Measurements from ENCODE around the gene INTS11.
"Not testable (repeated sequence)": the region's sequence is repeated elsewhere in the genome, so short reads cannot be mapped to it uniquely, and the experiment has no call there.

INTS11 gene

DNA sequence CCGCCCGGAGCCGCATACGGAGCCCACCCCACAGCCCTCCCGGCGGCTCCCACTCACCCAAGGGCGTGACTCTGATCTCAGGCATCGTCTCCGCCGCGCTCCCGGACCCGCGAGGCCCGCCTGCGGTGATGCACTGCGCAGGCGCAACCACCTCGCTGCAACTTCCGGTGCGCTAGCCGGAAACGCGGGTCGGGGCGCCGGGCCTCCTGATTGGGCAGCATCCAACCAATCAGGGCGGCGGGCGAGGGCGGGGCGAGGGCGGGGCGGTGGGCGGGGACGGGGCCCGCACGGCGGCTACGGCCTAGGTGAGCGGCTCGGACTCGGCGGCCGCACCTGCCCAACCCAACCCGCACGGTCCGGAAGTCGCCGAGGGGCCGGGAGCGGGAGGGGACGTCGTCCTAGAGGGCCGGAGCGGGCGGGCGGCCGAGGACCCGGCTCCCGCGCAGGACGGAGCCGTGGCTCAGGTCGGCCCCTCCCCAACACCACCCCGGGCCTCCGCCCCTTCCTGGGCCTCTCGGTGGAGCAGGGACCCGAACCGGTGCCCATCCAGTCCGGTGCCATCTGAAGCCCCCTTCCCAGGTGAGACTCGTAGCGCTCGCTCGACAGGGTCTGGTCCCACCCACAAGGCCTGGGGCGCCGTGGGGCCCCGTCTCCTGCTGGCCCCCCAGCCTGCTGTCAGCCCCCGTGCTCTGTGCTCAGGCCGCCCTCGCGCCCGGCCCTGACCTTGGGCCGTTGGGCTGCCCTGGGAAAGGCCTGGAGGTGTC, at the start of gene INTS11, which contains the start of gene CPTP:
Gene INTS11, minus strand, starts transcription at position 137 of the 764 bp plus-strand sequence. Its CDS starts 52 bp downstream, at position 85.
Gene CPTP, plus strand, starts transcription at position 279 of the 764 bp plus-strand sequence. CDS start 2,109 bp downstream, outside the sequence.
- DNase-seq = peak; percentile 69 to 81

DNA sequence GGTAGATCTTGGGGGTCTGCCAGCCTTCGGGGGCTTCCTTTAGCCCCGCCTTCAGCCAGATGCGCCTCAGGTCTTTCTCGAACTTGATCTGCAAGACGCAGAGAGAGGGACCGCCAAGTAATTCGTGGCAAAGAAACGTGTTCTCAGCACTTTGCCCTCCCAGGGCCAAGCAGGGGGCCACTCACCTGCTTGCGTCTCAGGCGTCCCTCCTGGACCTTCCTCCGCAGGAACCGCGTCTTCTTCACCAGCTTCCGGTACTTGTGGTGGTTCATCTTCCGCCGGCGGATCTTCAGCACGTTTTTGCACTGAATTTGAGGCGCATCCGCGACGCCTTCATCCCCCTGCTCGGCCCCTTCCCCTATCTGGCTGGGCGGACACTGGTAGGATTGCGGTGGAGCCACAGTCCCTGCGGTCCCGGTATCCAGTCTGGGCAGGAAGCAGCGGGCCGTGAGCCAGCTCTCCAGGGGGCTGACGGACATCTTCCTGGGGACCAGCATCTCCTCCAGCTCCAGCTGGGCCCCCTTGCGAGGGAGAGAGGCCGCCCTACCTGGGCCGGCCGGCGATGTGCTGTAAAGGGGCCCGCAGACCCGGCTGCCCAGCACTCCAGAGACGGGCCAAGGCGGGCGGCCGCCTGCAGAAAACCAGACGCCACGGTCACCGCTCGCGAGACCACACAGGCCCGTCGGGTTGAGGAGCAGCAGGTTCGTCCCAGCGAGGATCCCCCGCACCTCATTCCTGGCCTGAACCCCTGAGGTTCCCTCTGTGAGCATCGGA, 49.5 kb upstream of the INTS11 start:
- no peak for DNase-seq

GRCh38 chr1:1373051-1373814, 48.8 kb upstream of the INTS11 start:
- no peak for DNase-seq

DNA sequence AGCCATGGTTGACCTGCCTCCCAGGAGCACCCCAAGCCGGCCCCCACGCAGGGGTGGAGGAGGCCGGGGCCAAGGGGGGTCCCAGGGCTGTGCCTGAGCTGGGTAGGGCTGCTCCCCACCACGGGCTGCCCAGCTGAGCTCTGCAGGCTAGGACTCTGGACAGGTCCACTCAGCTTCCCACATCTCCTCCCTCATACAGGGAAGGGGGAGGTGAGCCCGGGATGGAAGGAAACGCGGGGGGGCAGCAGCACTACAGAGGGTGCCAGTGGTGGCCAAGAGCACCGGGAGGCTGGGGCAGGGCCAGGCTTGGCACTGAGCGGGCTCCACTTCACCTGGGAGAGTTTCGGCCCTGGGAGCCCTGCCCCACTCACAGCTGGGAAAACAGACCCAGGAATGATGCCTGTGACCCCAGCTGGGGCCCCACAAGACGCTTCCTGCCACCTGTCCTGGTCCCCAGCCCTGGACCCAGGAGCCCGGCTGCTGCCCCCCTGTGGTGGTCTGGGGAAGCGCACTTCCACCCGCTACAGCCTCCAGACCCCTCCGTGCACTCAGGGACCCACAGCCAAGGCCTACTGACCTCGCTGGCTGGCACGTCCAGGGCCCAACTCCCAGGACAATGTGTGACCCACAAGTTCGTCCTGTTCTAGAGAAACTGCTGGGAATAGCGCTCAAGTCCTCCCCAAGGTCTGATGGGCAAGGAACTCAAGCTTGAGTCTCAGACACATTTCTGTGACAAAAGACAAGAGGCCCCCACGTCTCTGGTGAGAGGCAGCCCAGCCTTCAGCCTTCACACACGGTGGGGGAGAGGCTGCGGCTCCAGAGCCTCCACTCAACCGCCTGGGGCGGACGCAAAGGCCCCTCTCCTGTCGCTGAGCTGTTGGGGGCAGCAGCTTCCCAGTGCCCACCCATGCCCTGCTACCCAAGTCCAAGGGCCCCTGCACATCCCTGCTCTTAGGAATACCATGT, 47.6 kb upstream of the INTS11 start:
- DNase-seq = peak; percentile 28 to 40

GRCh38 chr1:1371364-1371745, 46.9 kb upstream of the INTS11 start:
- DNase-seq = no peak

- DNase-seq = no peak
Measured at GRCh38 chr1:1370771-1371300, 46.4 kb upstream of the INTS11 start.

DNA sequence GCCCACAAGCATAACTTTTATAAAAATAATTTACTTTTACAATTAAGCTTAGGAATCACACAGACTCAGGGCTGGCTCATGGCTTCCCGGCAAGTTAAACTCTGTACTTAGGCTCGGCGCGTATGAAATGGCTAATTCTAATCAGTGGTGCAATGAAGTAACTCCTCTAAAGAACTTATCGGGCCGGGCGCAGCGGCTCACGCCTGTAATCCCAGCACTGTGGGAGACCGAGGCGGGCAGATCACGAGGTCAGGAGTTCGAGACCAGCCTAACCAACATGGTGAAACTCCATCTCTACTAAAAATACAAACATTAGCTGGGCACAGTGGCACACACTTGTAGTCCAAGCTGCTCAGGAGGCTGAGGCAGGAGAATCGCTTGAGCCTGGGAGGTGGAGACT, 45.6 kb upstream of the INTS11 start:
- DNase-seq = not testable (repeated sequence)

DNA sequence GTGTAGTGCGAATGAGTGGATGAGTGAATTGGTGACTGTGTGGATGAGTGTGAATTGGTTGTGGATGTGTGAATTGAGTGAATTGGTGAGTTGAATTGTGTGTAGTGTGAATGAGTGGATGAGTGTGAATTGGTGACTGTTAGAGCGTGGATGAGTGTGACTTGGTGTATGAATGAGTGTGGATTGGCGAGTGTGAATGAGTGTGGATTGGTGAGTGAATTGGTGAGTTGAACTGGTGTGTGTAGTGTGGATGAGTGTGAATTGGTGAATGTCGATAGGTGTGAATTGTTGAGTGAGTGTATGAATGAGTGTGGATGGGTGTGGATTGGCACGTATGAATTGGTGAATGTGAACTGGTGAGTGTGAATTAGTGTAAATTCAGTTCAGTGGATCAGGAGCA, 42.9 kb upstream of the INTS11 start:
- DNase-seq = no peak

GRCh38 chr1:1366699-1367066, 42.2 kb upstream of the INTS11 start:
- no peak for DNase-seq

- no peak for DNase-seq
Measured at GRCh38 chr1:1365875-1366698, 41.6 kb upstream of the INTS11 start.

- DNase-seq = no peak
Measured at GRCh38 chr1:1364266-1364665, 39.8 kb upstream of the INTS11 start.

DNA sequence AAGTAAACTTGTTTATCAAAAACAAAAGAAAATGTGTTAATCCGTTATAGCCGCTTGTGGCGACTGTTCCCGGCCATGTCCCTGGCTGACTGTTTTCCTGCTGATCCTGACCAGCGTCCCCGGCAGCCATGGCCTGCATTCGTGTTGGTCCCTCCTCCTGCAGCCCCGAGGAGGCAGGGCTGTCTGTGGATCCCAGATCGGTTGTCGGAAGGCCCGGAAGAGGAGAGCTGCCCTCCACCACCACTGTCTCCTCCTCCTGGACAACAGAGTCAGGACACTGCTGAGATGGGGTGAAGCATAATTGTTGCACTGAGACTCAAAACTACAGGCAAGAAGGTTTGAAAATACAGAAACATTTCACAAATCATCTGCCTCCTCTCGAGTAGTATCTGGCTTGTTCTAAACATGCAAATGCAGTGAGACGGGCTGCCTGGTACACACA, 37.5 kb upstream of the INTS11 start:
- no peak for DNase-seq

GRCh38 chr1:1361233-1361981, 36.9 kb upstream of the INTS11 start:
- no peak for DNase-seq

DNA sequence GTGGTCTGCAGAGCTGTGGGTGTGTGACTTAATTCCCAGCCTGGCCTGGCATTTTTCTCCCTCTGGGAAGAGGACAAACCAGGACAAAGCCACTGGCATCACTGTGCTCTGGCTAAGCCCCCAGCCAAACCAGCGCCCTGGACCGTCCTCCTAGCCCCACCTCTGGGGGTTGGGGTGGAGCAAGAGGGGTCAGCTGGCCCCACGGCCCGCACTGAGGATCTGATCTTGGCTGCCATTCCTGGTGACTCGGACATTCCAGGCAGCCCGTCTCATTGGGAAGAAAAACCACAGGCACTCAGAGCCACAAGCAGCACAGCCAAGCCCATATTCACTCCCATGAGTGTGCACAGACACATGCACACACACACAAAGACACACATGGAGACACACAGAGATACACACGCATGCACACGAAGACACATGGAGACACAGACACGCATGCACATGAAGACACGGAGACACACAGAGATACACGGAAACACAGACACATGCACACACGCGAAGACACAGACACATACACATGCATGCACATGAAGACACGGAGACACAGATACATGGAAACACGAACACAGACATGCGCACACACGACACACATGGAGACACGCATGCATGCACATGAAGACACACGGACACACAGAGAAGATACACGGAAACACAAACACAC, 36.2 kb upstream of the INTS11 start:
- DNase-seq = no peak

DNA sequence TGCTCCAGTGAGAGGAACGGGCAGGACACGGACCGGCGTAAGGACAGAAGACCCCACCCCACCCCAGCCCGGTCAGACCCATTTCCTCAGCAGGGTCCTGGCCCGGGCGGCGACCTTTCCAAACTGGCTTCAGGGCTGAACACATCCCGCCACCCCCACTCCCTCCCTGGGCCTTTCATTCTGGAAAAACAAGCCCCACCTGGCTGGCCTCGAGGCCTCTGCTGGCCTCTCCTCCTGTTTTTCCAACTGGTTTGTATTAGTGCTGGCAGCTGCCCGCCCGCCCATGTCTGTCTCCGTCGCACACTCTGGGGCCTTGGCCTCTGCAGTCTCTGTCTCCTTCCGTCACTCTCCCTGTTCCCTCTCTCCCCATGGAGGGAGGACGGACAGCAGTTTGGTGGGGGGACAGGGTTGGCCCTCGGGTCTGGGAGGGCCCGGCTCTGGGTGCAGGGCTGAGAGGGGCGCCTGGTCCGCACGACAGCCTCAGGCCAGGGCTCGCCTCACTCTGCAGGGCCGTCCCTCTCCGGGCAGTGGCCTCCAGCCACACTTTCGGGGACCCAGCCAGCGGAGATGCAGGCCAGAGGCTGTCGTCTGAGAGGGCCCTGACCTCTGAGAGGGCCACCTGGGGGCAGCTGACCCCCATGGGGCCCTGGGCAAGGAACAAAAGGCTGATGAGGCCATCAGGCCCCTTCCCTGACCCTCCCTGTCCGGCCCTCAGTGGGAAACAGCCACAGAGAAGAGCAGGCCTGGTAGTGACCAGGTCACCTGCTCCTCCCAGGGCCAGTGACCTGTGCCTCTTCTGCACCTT, 35.4 kb upstream of the INTS11 start:
- DNase-seq = no peak

DNA sequence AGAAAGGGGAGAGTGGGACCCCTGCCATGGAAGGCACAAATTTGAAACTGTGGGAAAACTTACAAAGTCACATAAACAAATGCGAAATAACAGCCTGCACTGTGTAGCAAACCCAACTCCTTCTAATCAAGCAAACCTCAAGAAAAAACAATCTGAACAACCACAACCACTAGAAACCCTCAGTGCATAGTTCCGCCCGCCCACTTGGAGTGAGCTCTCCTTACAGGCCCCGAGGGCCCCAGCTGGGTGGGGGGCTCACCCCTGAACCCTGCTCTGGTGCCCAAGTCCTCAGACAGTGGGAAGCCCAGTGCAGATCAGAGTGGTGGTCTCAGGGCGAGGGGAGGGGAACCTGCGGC, 34.8 kb upstream of the INTS11 start:
- DNase-seq = no peak

DNA sequence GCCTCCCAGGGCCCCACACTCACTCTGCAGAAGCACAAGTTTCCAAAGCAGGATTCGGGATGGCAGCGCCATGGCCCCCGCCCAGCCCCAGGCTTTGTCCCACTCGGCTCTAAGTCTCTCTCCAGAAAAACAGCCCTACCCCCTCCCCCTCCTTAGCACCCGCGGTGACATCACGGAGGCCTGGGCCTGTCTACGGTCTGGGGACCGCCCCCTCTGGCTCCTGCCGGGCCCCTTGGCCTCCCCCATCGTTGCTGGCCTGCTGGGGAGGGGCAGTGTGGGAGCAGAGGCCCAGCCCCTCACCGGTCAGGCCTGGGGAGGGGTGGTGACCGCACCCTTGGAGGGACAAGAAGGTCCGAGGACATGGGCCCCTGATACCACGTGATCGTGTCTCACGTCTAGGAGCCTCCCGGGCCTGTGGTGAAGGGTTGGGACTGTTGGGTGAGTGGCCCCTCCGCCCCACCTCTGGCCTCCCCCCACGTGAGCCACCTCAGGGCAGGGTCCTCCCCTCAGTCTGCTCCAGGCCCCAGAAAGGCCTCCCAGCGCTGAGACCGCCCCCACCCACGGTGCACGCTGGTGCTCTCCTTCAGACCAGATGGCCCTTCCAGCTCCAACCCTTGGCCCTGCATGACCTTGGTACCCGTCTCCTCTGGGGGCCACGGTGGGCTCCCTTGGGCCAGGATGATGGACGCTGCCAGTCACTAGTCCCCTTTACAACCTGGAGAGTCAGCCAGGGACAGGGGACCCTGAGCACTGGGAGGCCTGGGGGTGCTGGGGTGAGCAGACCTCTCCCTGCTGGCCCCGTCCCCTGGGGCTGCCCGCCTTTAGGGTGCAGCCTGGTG, 34.2 kb upstream of the INTS11 start, which contains the start of gene MXRA8:
Gene MXRA8, minus strand, starts transcription at position 123 of the 839 bp plus-strand sequence. Its CDS starts 51 bp downstream, at position 72.
- no peak for DNase-seq
